ENCODE data around the gene FN1. TPM values are rescaled to one million over a fixed set of nuclear protein-coding genes. Genes with fewer than 3 reads are reported as not detected.

The FN1 gene
- polyA plus RNA-seq, 1 of the 3 experiments (the other 2 are of a cell fraction), result 1,671 TPM

- no peak for TF ChIP-seq REST (IDR thresholded peaks at IDR 0.05; ENCODE audit: low read depth, low read length)
- TF ChIP-seq TAF1 (IDR thresholded peaks at IDR 0.05; ENCODE audit: borderline replicate concordance, low read depth, low read length), result no peak
- no peak for TF ChIP-seq TCF12 (IDR thresholded peaks at IDR 0.05)
- TF ChIP-seq SIN3A (IDR thresholded peaks at IDR 0.05; ENCODE audit: borderline replicate concordance, low read depth, low read length), result no peak
- TF ChIP-seq TEAD4 (IDR thresholded peaks at IDR 0.05; ENCODE audit: borderline replicate concordance, insufficient read depth), result no peak
- TF ChIP-seq GATA2 (CRISPR knock-in tag; IDR thresholded peaks at IDR 0.05), result no peak
- TF ChIP-seq RAD21 (IDR thresholded peaks at IDR 0.05; ENCODE audit: low read length), result no peak
- TF ChIP-seq FOXJ3 (CRISPR knock-in tag; IDR thresholded peaks at IDR 0.05), result no peak
These were observed 43.1 kb downstream of the FN1 start (continued) for GRCh38 chr2:215392687-215393270.

GRCh38 chr2:215392164-215392563 lies 43.7 kb downstream of the FN1 start:
- ChIA-PET CTCF (no interaction called here), POLR2A (no interaction called here)
- H2AFZ ChIP-seq (ENCODE audit: low read depth), result no peak overlapping the region
- TF ChIP-seq MEF2A (IDR thresholded peaks at IDR 0.05; ENCODE audit: borderline replicate concordance, low read depth) (no peak), SMC3 (IDR thresholded peaks at IDR 0.05; ENCODE audit: low read depth, low read length) (no peak), CHD2 (IDR thresholded peaks at IDR 0.05; ENCODE audit: low read length, partially characterized antibody) (no peak)
- H3K4me2 ChIP-seq, result no peak overlapping the region
- H3K79me2 ChIP-seq (ENCODE audit: insufficient read depth), result peaks cover 64% of the 10 kb centered on the region
- H3K27ac ChIP-seq (ENCODE audit: low read depth in 2 of 2, low read length in 1 of 2), result peak overlapping the region in 1 of 2 experiments; percentile 42; a peak in 2 of 4 replicates
- H3K9me3 ChIP-seq, result no peaks in the 10 kb centered on the region
- no peak overlapping the region for H3K9ac ChIP-seq
- H3K4me3 ChIP-seq (ENCODE audit: low read depth in 2 of 2, low read length in 1 of 2), result no peak overlapping the region
- no peak for DNase-seq
- H3K36me3 ChIP-seq (replicated peaks in 1 of 2; ENCODE audit: control insufficient read depth in 1 of 2, insufficient read depth in 2 of 2, low read length in 1 of 2), result peaks cover 63 to 99% of the 10 kb centered on the region in 2 experiments
- no peaks in the 10 kb centered on the region for H3K27me3 ChIP-seq (ENCODE audit: insufficient read depth)
- peaks cover 93% of the 10 kb centered on the region for H3F3A ChIP-seq (replicated peaks; ENCODE audit: insufficient read depth)
- no peaks in the 10 kb centered on the region for H3K4me1 ChIP-seq (ENCODE audit: control insufficient read depth in 1 of 2, insufficient read depth in 2 of 2, low read depth in 1 of 2, low read length in 1 of 2)
- no peaks in the 10 kb centered on the region for H3K9me2 ChIP-seq
- peaks cover 49% of the 10 kb centered on the region for H4K20me1 ChIP-seq (ENCODE audit: insufficient read depth)

GRCh38 chr2:215391531-215391930 lies 44.3 kb downstream of the FN1 start:
- 95% methylated on average over 5 of the region's 5 CpGs for WGBS (ENCODE audit: low lambda C conversion rate)
- no peaks in the 10 kb centered on the region for H3K4me1 ChIP-seq (ENCODE audit: control insufficient read depth in 1 of 2, insufficient read depth in 2 of 2, low read depth in 1 of 2, low read length in 1 of 2)
- H3K79me2 ChIP-seq (ENCODE audit: insufficient read depth), result peaks cover 66% of the 10 kb centered on the region
- peaks cover 94% of the 10 kb centered on the region for H3F3A ChIP-seq (replicated peaks; ENCODE audit: insufficient read depth)
- CTCF ChIA-PET, result interaction anchor here (0.7 kb wide), 1 partner anchor 227 kb away, joined by 3 read pairs; no protein-coding TSS in a partner anchor
- H3K36me3 ChIP-seq (replicated peaks in 1 of 2; ENCODE audit: control insufficient read depth in 1 of 2, insufficient read depth in 2 of 2, low read length in 1 of 2), result peaks cover 65 to 100% of the 10 kb centered on the region in 2 experiments
- H3K9ac ChIP-seq, result no peak overlapping the region
- H3K9me3 ChIP-seq, result no peaks in the 10 kb centered on the region
- peaks cover 52% of the 10 kb centered on the region for H4K20me1 ChIP-seq (ENCODE audit: insufficient read depth)
- H3K27ac ChIP-seq (ENCODE audit: low read depth in 2 of 2, low read length in 1 of 2), result peak overlapping the region in 1 of 2 experiments; percentile 42; a peak in 1 of 4 replicates
- H3K4me3 ChIP-seq (ENCODE audit: low read depth in 2 of 2, low read length in 1 of 2), result no peak overlapping the region
- no peak for DNase-seq
- H3K9me2 ChIP-seq, result no peaks in the 10 kb centered on the region
- H2AFZ ChIP-seq (ENCODE audit: low read depth), result no peak overlapping the region
- POLR2A ChIA-PET, result no interaction called here
- no peaks in the 10 kb centered on the region for H3K27me3 ChIP-seq (ENCODE audit: insufficient read depth)
- H3K4me2 ChIP-seq, result no peak overlapping the region
- TF ChIP-seq EZH2phosphoT487 (IDR thresholded peaks at IDR 0.05; ENCODE audit: borderline replicate concordance, low read depth) (no peak), RFX5 (IDR thresholded peaks at IDR 0.05; ENCODE audit: low read length) (no peak), FOSL2 (IDR thresholded peaks at IDR 0.05; ENCODE audit: borderline replicate concordance, low read depth) (no peak), RXRA (IDR thresholded peaks at IDR 0.05; ENCODE audit: borderline replicate concordance, low read depth) (no peak), JUND (IDR thresholded peaks at IDR 0.05) (no peak), CTCF (IDR thresholded peaks at IDR 0.05) (no peak), USF2 (IDR thresholded peaks at IDR 0.05; ENCODE audit: borderline replicate concordance, low read depth, low read length) (no peak), EP300 (IDR thresholded peaks at IDR 0.05; ENCODE audit: borderline replicate concordance in 1 of 2, low read depth in 1 of 2, low read length in 1 of 2) (no peak), USF1 (IDR thresholded peaks at IDR 0.05; ENCODE audit: borderline replicate concordance, low read depth) (no peak)

Data from SK-N-SH (cell line).